ENCODE results near the gene MLANA. TPM values are rescaled to one million over a fixed set of nuclear protein-coding genes. Genes with fewer than 3 reads are reported as not detected.
A peak's percentile ranks its signal among the peaks of the same experiment; 100 is the strongest.
"Not testable (repeated sequence)": the region's sequence is repeated elsewhere in the genome, so short reads cannot be mapped to it uniquely, and the experiment has no call there.

Gene MLANA
- polyA plus RNA-seq, 5 donors, result 0.68 to 1.7 (median 1.3) TPM

DNA sequence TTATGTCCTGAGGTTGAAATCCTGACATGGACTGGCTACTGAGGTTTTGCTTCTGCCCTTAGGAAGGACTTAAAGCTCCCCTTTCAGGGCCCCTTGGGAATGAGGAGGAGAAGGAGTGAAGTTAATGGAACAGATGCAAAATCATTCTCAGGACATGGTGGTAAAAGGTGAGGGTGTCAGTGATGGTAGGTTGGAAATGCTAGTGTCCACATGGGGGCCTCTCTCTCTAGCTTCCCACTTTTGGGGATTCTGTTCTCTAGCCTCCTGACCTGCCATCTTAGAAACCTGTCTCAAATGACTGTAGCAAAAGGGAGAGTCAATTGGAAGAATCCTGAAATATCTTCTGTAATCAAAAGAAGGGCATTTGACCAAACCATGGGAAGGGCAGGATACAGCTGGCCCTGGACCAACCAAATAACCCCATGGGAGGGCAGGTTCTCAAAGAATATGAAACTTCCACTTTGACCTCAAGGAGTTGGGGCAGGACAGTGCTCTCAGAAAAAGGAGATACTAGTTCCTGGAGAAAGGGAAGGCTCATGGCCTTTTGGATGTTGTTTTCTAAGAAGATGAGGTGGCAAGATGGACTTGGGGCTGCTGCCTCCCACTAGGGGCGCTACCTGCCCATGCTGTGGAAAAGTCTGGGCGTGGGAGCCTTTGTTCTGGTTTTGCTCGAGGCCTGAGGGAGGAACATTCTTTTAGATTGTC is 21.2 kb upstream of the MLANA start:
- no peak for DNase-seq

DNA sequence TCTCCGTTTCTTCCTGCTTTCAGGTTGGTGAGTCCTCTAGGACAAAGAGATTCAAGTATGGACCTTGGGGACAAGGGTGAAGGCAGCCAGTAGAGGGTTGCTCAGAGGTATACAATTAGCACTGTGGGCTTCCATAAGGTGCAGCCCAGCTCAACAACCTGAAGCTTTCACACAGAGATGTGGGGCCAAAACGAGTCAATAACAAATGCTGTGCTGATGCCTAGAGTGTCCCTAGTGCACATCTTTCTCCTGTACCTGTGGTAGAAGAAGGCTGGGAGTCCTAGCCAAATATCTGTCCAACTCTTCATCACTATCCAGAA is 20.7 kb upstream of the MLANA start:
- no peak for DNase-seq

DNA sequence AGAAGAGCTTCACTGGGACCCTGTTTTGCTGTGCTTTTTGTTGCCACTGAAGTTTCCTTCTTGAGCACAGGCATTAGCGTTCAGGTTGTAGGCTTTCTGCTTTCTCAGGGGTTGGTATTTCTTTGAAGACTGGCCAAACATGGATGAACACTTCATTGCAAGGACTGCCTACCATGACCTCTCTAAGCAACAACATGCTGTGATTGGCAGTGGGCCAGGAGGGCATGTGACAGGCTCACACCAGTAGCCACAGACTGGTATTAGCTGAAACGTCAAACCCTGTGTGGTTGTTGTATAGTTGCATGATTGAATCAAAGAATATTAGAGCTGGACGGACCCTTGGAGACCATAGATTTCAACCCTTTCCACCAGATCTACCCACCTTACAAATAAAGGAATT is 20.0 kb upstream of the MLANA start:
- peak in 1 of 2 donors; percentile 10 for DNase-seq

DNA sequence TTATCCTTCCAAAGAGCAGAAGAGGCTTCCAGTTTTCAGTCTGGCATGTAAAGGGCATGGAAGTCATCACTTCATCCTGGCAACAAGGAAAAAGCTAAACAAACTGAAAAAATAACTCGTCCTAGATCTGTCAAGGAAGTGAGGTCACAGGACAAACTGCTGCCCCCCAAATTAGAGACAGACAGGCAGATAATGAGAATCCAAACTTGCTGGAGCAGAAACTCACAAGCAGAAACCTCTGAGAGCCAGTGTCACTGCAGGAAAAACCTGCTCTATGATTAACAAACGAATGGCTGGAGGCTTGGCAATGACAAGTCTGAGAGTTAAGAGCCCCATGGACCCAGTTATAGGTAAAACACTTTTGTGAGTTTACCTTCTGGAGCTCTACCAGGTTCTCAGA is 18.9 kb upstream of the MLANA start:
- no peak for DNase-seq

DNA sequence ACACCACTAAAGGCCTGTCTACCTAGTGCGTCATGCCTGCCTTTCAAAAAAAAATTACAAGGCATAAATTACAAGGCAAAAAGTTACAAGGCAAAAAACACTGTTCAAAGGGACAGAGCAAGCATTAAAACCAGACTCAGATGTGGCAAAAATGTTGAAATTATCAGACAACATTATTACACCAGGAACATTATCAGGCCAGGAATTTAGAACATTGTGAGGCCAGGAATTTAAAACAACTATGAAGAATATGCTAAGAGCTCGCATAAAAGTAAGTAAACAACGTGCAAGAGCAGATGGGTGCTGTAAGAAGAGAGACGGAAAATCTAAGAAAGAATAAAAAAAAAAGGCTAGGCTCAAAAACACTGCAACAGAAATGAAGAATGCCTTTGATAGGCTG is 18.2 kb upstream of the MLANA start:
- DNase-seq, result no peak

DNA sequence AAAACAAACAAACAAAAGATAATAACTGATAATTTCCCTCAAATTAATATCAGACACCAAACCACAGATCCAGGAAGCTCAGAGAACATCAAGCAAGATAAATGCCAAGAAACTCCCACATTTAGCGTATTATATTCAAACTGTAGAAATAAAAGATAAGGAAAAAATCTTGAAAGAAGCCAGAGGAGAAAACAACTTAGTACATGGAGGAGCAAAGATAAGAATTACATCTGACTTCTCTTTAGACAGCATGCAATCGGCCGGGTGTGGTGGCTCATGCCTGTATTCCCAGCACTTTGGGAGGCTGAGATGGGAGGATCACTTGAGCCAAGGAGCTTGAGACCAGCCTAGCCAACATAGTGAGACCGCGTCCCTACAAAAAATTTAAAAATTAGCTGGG is 17.2 kb upstream of the MLANA start:
- no peak for DNase-seq

DNA sequence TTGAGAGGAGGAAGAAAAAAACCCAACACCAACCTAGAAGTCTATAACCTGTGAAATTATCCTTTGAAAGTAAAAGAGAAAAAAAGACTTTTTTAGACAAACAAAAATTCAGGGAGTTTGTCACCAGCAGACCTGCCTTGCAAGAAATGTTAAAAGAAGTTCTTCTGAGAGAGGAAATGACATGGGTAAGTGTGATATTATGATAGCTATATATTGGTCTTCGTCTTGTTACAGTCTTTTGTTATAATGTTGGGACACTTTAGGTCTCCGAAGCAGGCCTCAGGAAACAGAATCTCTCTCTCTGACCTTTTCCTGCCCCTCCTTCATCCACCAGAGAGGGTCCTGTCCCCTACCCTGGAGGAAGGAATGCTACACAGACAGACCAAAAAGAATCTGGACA is 16.6 kb upstream of the MLANA start:
- DNase-seq, result no peak

DNA sequence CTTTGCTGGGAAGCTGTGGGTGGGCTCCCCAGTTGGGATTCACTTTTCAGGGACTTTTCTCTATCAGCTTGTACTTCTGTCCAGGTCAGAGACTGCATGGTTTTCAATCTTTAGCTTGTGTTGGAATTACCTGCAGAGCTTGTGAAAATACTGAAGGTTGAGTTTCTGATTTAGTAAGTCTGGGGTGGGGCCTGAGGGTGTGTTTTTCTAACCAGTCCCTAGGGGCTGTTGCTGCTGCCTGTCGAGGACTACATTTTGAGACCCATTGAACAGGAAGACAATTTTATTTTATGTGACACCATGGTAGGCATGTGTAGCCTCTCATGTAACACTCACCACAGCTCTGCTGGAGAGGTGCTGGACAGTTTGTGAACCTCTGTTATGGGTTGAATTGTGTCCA is 14.7 kb upstream of the MLANA start:
- no peak for DNase-seq

DNA sequence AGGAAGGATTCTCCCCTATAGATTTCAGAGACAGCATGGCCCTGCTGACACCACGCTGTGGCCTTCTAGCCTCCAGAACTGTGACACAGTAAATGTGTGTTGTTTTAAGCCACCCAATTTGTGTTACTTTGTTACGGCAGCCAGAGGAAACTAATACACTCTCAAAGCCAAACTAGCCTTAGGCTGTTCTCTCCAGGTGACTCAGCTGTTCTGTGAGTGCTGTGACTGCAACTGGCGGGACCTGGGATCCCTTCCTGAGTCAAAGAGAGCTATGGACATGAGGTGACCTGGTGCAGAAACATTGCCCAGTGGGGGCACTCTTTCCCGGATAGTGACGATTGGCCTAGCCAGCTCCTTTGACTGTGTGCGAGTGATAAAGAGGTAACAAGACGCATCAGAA is 14.0 kb upstream of the MLANA start:
- DNase-seq, result no peak

DNA sequence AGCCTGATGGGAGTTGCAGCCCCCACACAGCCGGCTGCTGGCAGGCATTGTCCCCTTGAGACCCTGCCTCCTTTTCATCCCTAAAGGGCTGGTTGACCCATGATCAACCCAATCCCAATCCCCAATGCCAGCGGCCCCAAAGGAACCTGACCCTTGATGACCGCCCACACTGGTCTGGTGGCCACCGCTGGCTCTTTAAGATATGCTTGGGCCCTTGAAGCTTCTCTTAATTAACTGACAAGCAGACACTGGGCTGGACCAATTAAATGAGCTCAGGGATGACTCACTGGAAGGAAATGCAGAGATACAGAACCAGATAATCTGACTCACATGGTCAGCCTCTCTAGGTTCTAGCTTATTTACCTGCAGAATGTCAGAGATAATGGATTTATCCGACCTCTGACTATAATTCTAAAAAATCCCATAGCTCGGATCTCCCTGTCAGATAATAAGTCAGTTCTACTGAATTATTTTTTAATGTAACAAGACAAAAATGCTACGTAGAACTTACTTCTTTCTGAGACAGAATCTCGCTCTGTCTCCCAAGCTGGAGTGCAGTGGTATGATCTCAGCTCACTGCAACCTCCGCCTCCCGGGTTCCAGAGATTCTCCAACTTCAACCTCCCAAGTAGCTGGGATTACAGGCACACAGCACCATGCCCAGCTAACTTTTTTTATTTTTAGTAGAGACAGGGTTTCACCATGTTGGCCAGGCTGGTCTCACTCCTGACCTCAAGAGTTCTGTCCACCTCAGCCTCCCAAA is 11.1 kb upstream of the MLANA start:
- no peak for DNase-seq

DNA sequence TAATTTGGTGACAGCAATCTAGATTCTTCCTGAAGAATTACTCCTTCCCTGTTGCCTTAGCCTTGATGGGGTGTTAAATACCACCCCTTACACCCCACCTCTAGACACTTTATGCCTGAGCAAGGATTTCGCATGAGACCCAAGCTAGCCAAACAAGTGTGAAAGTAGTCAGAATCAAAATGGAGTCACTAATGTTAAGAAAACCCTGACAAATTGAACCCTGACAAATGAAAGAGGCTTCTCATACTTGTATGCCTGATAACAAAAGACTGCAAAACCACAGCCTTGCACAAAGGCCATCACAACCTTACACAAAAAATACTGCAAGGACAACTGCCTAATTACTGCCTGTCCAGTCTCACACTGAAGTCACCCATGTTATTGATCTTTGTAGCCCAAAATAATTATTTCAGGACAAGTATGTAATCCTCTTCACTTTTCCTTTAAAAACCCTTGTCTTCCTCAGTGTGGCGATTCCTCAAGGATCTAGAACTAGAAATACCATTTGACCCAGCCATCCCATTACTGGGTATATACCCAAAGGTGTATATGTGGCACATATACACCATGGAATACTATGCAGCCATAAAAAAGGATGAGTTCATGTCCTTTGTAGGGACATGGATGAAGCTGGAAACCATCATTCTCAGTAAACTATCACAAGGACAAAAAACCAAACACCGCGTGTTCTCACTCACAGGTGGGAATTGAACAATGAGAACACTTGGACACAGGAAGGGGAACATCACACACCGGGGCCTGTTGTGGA is 8.3 kb upstream of the MLANA start:
- not testable (repeated sequence) for DNase-seq

DNA sequence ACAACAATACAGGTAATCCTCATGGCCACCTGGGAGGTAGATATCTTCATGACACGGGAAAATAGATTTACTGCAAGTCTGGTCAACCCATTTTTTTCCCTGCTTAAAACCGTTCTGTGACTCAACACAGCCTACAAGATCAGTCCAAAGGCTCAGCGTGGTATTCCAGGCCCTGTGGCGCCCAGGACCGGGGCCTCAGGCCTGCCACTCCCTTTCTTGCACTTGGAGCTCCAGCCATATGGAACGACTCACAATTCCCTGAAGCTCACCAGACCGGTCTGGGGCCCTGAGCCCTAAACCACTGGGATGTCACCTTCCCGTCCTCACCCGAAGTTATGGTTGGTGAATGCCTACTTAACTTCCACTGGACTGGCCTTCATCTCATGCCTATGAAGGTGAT is 6.5 kb upstream of the MLANA start:
- no peak for DNase-seq

DNA sequence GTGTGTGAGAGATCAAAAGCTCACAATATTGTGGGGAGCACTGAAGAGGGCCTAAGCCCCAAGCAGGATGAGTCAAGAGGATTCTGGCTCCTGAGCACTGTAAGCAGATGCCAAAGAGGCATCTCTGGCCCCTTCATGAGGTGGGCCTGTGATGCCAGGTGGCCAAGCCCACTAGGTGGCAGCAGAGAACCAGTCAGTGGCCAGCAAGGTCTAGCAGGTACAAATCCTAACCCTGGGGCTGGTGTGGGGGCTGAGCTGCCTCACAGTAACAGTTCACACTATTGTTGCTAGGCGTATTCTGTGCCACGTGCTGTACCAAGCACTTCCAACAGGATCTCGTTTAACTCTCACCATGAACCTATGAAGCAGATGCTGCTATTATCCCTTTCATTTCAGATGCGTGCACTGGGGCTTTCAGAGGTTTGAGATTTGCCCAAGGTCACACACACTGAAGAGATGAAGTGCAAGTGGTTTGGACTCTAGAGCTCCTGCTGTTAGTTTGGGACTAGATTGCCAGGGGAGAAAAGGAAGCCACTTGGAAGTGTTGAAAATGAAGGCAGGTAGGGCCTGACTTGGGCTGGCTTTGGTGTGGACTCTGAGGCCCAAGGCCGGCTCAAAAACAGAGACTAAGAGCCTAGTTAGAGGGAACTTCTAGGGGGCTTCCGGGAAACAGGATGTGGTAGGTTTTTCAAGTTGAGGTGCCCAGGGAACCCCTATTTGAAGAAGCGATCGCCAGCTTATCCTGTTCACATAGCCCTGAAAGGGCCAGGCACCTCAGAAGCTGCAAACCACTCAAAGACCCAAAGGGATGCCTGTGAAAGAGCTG is 4.4 kb upstream of the MLANA start:
- peak; percentile 39 to 42 for DNase-seq

DNA sequence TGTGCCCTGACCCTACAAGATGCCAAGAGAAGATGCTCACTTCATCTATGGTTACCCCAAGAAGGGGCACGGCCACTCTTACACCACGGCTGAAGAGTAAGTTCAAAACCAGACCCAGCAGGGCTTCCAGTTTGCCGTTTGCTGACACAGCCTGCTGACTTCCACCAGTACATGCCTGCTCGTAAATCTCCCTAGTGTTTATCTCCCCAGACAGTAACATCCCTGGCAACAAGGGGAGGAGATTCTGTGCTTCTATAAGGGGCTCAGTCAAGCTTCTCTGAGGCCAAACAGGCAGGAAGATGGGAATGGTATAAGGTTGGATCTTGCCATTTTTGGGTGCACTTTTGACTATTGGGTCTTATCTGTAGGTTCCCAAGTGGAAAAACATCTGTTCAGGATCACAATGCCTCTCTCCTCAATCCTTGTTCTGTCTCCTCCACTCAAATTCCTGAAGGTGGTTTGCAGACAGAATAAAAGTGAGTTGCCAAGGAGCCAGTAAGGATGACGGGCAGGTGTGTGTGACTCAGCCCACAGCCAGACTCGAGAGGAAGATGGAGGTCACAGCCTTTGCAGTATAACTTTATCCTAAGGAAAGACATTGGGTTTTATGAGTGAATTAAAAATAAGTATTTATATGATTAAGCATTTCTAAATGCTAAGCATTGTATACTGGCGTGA is 1.9 kb downstream of the MLANA start:
- DNase-seq, result no peak

DNA sequence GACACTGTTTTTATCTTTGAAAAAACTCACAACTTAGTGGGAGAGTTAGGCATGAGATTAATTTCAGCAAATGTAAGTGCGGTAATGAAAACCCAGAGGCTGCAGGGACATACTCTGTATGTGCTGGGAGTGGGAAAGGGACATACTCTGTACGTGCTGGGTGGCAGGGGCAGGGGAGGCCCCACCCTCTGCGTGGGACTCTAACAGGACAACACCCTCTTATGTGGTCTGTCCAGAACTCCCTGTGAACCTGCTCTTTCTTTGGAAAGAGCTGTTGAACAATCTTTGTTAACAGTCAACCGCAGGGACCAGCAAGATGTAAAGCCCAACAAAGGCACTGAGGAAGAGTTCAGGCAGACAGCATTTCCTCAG is 2.4 kb downstream of the MLANA start:
- DNase-seq, result no peak

DNA sequence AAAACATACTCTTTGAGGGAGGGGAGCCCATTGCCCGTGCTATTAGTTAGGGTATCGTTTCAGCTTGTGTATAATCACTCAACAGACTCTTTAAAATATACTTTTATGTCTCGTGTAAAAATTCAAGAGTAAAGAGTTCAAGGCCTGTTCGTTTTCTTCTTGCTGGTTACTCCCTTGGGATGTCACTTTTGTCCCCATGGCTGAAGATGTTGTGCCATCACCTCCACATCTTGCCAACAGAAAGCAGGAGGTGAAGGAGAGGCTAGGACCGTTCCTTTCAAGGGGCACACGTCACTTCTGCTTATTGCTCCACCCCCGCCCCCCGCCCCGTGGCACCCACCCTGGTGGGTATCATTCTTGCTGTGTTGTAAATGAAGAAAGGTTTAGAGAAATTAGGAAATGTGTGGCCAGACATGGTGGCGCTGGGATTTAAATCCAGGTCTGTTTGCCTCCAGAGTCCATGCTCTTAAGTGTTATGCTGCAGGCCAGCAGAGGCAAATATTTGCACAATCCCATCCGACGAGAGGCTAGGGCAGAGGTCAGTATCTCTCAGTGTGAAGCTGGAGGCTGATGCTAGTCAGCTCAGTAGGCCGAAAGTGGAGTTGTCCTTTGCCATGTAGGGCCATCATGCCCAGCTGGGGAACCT is 3.0 kb downstream of the MLANA start:
- no peak for DNase-seq

DNA sequence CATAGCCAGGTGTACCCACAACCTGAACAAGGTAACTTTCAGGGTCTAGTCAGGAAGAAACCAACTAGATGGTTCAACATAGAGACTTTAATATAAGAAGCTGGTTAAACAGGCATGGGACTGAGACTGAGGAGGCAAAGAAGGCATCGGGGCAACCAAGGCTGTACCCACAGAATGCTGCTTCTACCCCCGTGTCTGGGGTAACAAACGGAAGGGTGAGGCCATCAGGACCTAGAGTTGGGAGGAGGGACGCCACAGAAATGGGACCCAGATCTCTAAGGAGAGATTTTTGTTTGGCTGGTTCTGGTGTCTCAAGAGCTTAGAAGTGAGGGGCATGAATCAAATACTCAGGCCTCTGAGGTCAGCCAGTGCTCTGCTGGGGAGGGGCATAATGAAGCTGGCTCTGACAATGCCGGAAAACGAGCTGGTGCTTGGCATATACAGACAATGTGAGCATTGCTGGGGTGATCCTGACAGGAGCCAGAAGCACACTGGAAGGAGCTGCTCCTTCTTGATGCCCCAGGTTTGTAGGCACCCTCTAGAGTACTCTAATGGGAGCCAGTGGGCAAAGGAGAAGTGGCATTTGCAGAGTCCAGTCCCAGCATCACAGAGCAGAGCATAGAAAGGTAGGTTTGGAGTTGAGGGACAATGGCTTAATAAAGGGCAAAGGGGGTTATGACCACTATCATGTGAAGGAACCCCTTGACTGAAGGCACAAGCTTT is 3.7 kb downstream of the MLANA start:
- DNase-seq, result no peak

DNA sequence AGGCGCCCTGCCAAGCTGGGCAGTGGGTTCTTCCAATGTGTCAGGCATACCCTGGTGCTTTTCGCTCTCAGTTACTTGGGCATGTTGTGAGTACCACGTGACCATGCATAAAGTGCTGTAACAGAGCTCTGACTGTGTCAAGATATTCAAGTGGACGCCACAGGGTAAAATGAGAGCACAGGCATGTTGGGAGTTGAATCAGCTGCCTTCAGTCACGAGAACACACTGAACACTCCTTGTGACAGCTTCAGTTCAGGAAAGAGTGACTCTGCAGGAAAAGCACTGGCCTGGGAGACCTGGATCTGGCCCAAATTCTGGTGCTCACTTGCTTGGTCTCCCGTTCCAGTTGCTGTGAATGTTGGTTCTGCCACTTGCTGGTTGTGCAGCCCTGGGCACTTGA is 5.1 kb downstream of the MLANA start:
- DNase-seq, result no peak

DNA sequence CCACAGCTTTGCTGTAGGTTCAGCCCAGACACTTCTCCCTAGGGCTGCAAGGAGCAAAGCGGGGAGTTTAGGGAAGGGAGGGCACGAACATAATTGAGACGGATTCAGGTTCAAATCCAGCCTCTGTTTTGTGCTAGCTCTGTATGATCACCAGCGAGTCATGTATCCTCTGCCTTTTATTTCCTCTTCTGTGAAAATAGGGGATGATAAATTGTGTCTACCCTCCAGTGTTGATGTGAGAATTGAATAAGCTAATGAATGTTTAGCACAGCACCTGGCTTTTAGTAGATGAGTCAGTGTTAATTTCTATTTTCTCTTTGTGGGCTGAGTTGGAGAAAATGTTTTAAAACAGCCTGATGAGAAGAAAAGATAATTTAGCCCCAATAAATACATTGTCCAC is 6.2 kb downstream of the MLANA start:
- no peak for DNase-seq

DNA sequence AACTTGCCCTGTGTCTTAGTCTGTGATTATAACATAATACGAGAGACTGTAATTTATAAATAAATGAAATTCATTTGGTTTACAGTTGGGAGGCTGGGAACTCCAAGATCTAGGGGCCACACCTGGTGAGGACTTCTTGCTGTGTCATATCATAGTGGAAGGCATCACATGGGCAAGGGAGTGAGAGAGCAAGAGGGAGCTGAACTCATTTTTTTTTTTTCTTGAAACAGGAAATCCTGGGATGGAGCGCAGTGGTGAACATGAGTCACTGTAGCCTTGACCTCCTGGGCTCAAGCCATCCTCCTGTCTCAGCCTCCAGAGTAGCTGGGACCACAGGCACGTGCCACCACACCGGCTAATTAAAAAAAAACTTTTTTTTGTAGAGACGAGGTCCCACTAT is 7.2 kb downstream of the MLANA start:
- no peak for DNase-seq
